ENCODE results near the gene ZNF594.
"Not testable (repeated sequence)": the region's sequence is repeated elsewhere in the genome, so short reads cannot be mapped to it uniquely, and the experiment has no call there.

DNA sequence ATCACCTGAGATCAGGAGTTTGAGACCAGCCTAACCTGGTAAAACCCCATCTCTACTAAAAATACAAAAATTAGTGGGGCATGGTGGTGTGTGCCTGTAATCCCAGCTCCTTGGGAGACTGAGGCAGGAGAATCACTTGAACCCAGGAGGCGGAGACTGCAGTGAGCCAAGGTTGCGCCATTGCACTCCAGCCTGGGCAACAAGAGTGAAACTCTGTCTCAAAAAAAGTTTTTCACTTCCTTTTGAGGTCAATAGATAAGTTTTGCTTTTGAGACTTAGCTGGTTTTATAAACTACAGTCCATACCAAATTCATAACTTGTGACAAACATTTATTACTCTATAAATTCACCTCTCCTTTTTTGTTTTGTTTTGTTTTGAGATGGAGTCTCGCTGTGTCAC, 29.9 kb downstream of the ZNF594 start:
- TF ChIP-seq, protein P1, sequence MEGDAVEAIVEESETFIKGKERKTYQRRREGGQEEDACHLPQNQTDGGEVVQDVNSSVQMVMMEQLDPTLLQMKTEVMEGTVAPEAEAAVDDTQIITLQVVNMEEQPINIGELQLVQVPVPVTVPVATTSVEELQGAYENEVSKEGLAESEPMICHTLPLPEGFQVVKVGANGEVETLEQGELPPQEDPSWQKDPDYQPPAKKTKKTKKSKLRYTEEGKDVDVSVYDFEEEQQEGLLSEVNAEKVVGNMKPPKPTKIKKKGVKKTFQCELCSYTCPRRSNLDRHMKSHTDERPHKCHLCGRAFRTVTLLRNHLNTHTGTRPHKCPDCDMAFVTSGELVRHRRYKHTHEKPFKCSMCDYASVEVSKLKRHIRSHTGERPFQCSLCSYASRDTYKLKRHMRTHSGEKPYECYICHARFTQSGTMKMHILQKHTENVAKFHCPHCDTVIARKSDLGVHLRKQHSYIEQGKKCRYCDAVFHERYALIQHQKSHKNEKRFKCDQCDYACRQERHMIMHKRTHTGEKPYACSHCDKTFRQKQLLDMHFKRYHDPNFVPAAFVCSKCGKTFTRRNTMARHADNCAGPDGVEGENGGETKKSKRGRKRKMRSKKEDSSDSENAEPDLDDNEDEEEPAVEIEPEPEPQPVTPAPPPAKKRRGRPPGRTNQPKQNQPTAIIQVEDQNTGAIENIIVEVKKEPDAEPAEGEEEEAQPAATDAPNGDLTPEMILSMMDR (IDR thresholded peaks at IDR 0.05) = not testable (repeated sequence)
- not testable (repeated sequence) for TF ChIP-seq POLR2A, EP300 (IDR thresholded peaks at IDR 0.05)

Measured in tibial nerve (tissue), 4 donors.